OCI-LY3 (cell line): ENCODE results near the gene PARK7.

ENCODE experiments used
- EZH2phosphoT487 ChIP-seq: fragments of 200-600 bp; shearing (Covaris generic); IDR thresholded peaks from 2 replicates; pipeline ENCODE4 v1.6.1; 2018; ENCODE audit warnings: antibody characterized with exemption, mixed run types, low read depth
- TF ChIP-seq, protein P1 (sequence below): fragments of 200-600, 300-600 bp; sonication (generic); IDR thresholded peaks from 2 replicates; pipeline ENCODE4 v1.5.1; 2014; ENCODE audit warnings: antibody characterized with exemption, low read length, low read depth

DNA sequence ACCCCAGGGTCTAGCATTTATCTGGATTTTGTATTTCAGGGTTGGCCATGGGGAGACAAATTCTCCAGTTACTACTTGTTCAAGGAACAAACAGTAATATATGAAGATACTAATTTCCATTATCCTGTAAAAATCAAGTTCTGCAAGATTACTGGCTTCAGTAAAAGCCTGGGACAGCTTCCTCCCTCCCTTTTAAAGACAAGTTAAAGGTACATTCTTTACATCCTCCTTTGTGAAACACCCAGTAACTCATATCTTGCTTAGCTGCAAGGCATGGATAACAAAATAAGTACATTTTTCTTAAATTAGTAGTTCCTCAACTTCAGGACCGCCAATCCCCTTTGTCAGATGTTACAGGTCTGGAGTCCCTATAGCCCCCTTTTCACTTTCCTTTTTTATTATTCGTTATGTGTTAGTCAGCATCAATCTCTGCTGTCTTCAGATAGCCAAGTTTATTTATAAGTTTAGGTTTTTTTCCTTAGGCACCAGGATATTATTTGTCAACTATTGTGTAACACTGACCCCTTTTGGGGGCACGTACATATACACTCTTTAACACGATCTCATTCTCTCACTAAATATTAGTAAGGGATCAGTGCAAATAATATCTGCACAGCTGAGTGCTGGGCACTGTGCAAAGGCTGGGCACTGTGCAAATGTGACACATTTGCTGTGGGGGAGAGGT is 54.8 kb downstream of the PARK7 start:
- TF ChIP-seq, protein P1, sequence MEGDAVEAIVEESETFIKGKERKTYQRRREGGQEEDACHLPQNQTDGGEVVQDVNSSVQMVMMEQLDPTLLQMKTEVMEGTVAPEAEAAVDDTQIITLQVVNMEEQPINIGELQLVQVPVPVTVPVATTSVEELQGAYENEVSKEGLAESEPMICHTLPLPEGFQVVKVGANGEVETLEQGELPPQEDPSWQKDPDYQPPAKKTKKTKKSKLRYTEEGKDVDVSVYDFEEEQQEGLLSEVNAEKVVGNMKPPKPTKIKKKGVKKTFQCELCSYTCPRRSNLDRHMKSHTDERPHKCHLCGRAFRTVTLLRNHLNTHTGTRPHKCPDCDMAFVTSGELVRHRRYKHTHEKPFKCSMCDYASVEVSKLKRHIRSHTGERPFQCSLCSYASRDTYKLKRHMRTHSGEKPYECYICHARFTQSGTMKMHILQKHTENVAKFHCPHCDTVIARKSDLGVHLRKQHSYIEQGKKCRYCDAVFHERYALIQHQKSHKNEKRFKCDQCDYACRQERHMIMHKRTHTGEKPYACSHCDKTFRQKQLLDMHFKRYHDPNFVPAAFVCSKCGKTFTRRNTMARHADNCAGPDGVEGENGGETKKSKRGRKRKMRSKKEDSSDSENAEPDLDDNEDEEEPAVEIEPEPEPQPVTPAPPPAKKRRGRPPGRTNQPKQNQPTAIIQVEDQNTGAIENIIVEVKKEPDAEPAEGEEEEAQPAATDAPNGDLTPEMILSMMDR = peak; percentile 34
- no peak for TF ChIP-seq EZH2phosphoT487
